Trophoblast cell (in vitro differentiated cells and primary cell): ENCODE data around the gene OR7D2. TPM values are rescaled to one million over a fixed set of nuclear protein-coding genes. Genes with fewer than 3 reads are reported as not detected.

Experiments
- DNase-seq, 2 donors: peaks; one replicate each; pipeline ENCODE4 v3.0.0-alpha.2; 2016
- H2AFZ ChIP-seq: 2 replicates; pipeline ENCODE4 v1.6.1; 2013; ENCODE audit warnings: low read length, moderate library complexity, mild to moderate bottlenecking; ENCODE audit not compliant: insufficient read depth, poor library complexity
- H2AK5ac ChIP-seq: 2 replicates; pipeline ENCODE4 v1.6.1; 2013; ENCODE audit warnings: mild to moderate bottlenecking, low read length
- H2BK120ac ChIP-seq: 2 replicates; pipeline ENCODE4 v1.6.1; 2013; ENCODE audit warnings: low read length, mild to moderate bottlenecking, moderate library complexity; ENCODE audit not compliant: insufficient read depth, poor library complexity
- H2BK12ac ChIP-seq: 2 replicates; pipeline ENCODE4 v1.6.1; 2013; ENCODE audit warnings: mild to moderate bottlenecking, low read length, moderate library complexity
- H2BK5ac ChIP-seq: 2 replicates; pipeline ENCODE4 v1.6.1; 2013; ENCODE audit warnings: low read length, low read depth, moderate library complexity, mild to moderate bottlenecking; ENCODE audit not compliant: poor library complexity
- H3K14ac ChIP-seq: 2 replicates; pipeline ENCODE4 v1.6.1; 2013; ENCODE audit warnings: mild to moderate bottlenecking, low read length
- H3K18ac ChIP-seq: 2 replicates; pipeline ENCODE4 v1.6.1; 2013; ENCODE audit warnings: mild to moderate bottlenecking, low read length
- H3K23ac ChIP-seq: 2 replicates; pipeline ENCODE4 v1.6.1; 2013; ENCODE audit warnings: low read length
- H3K27ac ChIP-seq: 2 replicates; pipeline ENCODE4 v1.5.1; 2013; ENCODE audit warnings: low read depth, mild to moderate bottlenecking, inconsistent platforms, low read length, moderate library complexity
- H3K27me3 ChIP-seq: 2 replicates; pipeline ENCODE4 v1.6.1; 2013; ENCODE audit warnings: inconsistent platforms, mild to moderate bottlenecking, low read length, moderate library complexity; ENCODE audit not compliant: insufficient read depth
- H3K36me3 ChIP-seq, 2 experiments: 1 replicate in 1 of 2; 2 replicates in 1 of 2; pipeline ENCODE4 v1.6.1; 2013; ENCODE audit warnings: low read length in 2 of 2, mild to moderate bottlenecking in 2 of 2, moderate library complexity in 1 of 2; ENCODE audit not compliant: insufficient read depth in 2 of 2, control insufficient read depth in 1 of 2
- H3K4ac ChIP-seq: 2 replicates; pipeline ENCODE4 v1.6.1; 2013; ENCODE audit warnings: low read depth, mild to moderate bottlenecking, low read length, moderate library complexity
- H3K4me1 ChIP-seq, 2 experiments: 1 replicate in 1 of 2; 2 replicates in 1 of 2; pipeline ENCODE4 v1.6.1; 2013; ENCODE audit warnings: low read length in 2 of 2, mild to moderate bottlenecking in 2 of 2, moderate library complexity in 1 of 2; ENCODE audit not compliant: insufficient read depth in 2 of 2, control insufficient read depth in 1 of 2
- H3K4me2 ChIP-seq: 2 replicates; pipeline ENCODE4 v1.6.1; 2013; ENCODE audit warnings: inconsistent platforms, mild to moderate bottlenecking, low read length, moderate library complexity
- H3K4me3 ChIP-seq: 2 replicates; pipeline ENCODE4 v1.5.1; 2013; ENCODE audit warnings: mild to moderate bottlenecking, low read depth, low read length, inconsistent platforms
- H3K79me1 ChIP-seq: one replicate; pipeline ENCODE4 v1.6.1; 2013; ENCODE audit warnings: low read length
- H3K79me2 ChIP-seq: 2 replicates; pipeline ENCODE4 v1.6.1; 2013; ENCODE audit warnings: low read length, mild to moderate bottlenecking; ENCODE audit not compliant: control insufficient read depth, insufficient read depth, poor library complexity
- H3K9ac ChIP-seq: 2 replicates; pipeline ENCODE4 v1.6.1; 2013; ENCODE audit warnings: mild to moderate bottlenecking, low read length
- H3K9me3 ChIP-seq: 2 replicates; pipeline ENCODE4 v1.6.1; 2013; ENCODE audit warnings: low read depth, mild to moderate bottlenecking, control low read depth, inconsistent platforms, low read length; ENCODE audit not compliant: insufficient read depth
- H4K12ac ChIP-seq: 2 replicates; pipeline ENCODE4 v1.6.1; 2013; ENCODE audit warnings: low read depth, mild to moderate bottlenecking, low read length, moderate library complexity
- H4K8ac ChIP-seq: 2 replicates; pipeline ENCODE4 v1.6.1; 2013; ENCODE audit warnings: low read depth, mild to moderate bottlenecking, low read length, moderate library complexity
- H4K91ac ChIP-seq: one replicate; pipeline ENCODE4 v1.6.1; 2013; ENCODE audit warnings: low read depth, mild to moderate bottlenecking, low read length, moderate library complexity
- WGBS: extraction: QIAGEN DNeasy Blood & Tissue Kit; methylation state at CpG from one replicate; pipeline ENCODE4 v1.1.7; 2013; ENCODE audit warnings: missing lambda C conversion rate; ENCODE audit not compliant: insufficient read length, insufficient coverage; ENCODE audit errors: extremely low coverage; 5-methylcytosine and 5-hydroxymethylcytosine counted together
- polyA plus RNA-seq: library from polyadenylated mRNA; stranded (reverse); fragments of 200-250 nt; gene quantifications from 2 replicates; pipeline ENCODE4 v1.2.3, GENCODE V29; 2013

Gene OR7D2
- polyA plus RNA-seq = 0.01 and 0.03 TPM in 2 replicates

- H3K14ac ChIP-seq = no peak within 1 kb of the TSS
- H3K23ac ChIP-seq = no peak within 1 kb of the TSS
- H2BK5ac ChIP-seq = no peak within 1 kb of the TSS
- no peak within 1 kb of the TSS for H2AFZ ChIP-seq
- no peaks in the 10 kb centered on the region for H3K4me1 ChIP-seq
- H3K79me1 ChIP-seq = no peaks in the 10 kb centered on the region
- no peak within 1 kb of the TSS for H3K27ac ChIP-seq
- H3K27me3 ChIP-seq = no peaks in the 10 kb centered on the region
- peaks cover 5% of the 10 kb centered on the region for H3K9me3 ChIP-seq
- H4K8ac ChIP-seq = no peak within 1 kb of the TSS
- no peak within 1 kb of the TSS for H3K4ac ChIP-seq
- no peak within 1 kb of the TSS for H2BK120ac ChIP-seq
- H4K91ac ChIP-seq = no peak within 1 kb of the TSS
- H3K79me2 ChIP-seq = no peaks in the 10 kb centered on the region
- no peak within 1 kb of the TSS for H3K18ac ChIP-seq
- H3K9ac ChIP-seq = no peak within 1 kb of the TSS
- H3K4me3 ChIP-seq = no peak within 1 kb of the TSS
- no peaks in the 10 kb centered on the region for H3K36me3 ChIP-seq
- no peak within 1 kb of the TSS for H2BK12ac ChIP-seq
- no peak within 1 kb of the TSS for H2AK5ac ChIP-seq
- no CpG with 5 or more reads among the region's 4 CpGs for WGBS
- H4K12ac ChIP-seq = no peak within 1 kb of the TSS
- H3K4me2 ChIP-seq = no peak within 1 kb of the TSS
- DNase-seq = peak; percentile 15 to 62
Measured at GRCh38 chr19:9178901-9179300, at the start of gene OR7D2. TSS of gene OR7D2 (plus strand) at chr19:9178979. CDS start at chr19:9185782, 6,803 bp downstream.

DNA sequence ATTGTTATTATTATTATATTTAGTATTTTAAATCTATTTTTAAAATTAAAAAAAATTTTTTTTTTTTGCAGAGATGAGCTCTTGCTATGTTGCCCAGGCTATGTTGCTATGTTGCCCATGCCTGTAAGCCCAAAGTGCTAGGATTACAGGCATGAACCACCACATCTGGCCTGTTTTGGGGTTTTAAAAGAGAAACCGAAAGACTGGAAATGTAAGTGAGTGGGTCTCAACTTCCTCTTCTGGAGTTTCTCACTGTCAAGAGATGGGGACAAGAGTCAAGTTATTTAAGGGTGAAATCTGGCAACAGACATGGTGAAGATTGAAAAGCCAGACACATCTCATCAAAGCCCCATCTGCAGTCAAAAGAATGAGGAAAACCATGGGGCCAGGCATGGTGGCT lies 47.8 kb upstream of the OR7D2 start:
- no peak for DNase-seq
- WGBS = no CpG with 5 or more reads among the region's 1 CpG

DNA sequence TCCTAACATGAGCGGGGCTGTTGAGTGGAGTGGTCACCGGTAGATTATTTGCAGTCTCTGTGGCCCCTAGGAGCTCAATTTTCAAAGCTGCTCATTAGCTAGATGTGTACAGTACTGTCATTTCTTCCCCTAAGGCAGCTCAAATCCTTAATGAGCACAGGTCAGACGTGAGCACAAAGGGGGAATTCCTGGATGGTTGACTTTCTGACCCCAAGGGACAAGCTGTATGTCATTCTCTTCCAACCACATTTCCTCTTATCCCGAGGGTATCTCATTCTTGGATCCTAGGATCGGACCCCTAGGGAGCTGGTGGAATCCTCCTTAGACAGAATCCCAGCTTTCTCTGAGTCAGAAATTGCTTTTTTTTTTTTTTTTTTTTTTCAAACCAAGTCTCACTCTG lies 46.4 kb upstream of the OR7D2 start:
- Histone ChIP-seq H2AFZ (no peak overlapping the region), H3K9me3 (peaks cover 3% of the 10 kb centered on the region), H3K9ac (no peak overlapping the region), H3K4me1 (no peaks in the 10 kb centered on the region), H3K79me2 (no peaks in the 10 kb centered on the region), H3K4ac (no peak overlapping the region), H4K91ac (no peak overlapping the region), H3K4me3 (no peak overlapping the region), H2BK120ac (no peak overlapping the region), H3K79me1 (no peaks in the 10 kb centered on the region), H2BK5ac (no peak overlapping the region), H3K4me2 (no peak overlapping the region), H3K36me3 (no peaks in the 10 kb centered on the region), H4K12ac (no peak overlapping the region), H3K18ac (no peak overlapping the region), H3K27me3 (no peaks in the 10 kb centered on the region), H2AK5ac (no peak overlapping the region), H4K8ac (no peak overlapping the region), H3K14ac (no peak overlapping the region), H3K23ac (no peak overlapping the region), H2BK12ac (no peak overlapping the region), H3K27ac (no peak overlapping the region)
- no peak for DNase-seq
- no CpG with 5 or more reads among the region's 5 CpGs for WGBS

More for the DNA sequence above, 47.8 kb upstream of the OR7D2 start:
- H2BK120ac ChIP-seq = no peak overlapping the region
- no peak overlapping the region for H3K18ac ChIP-seq
- no peak overlapping the region for H3K4me3 ChIP-seq
- no peaks in the 10 kb centered on the region for H3K36me3 ChIP-seq
- H2AFZ ChIP-seq = no peak overlapping the region
- no peaks in the 10 kb centered on the region for H3K79me2 ChIP-seq
- H3K14ac ChIP-seq = no peak overlapping the region
- no peaks in the 10 kb centered on the region for H3K27me3 ChIP-seq
- H3K79me1 ChIP-seq = no peaks in the 10 kb centered on the region
- H3K9me3 ChIP-seq = peaks cover 8% of the 10 kb centered on the region
- H4K8ac ChIP-seq = no peak overlapping the region
- H2AK5ac ChIP-seq = no peak overlapping the region
- no peak overlapping the region for H4K12ac ChIP-seq
- H3K4me2 ChIP-seq = no peak overlapping the region
- no peaks in the 10 kb centered on the region for H3K4me1 ChIP-seq
- no peak overlapping the region for H3K27ac ChIP-seq
- no peak overlapping the region for H2BK12ac ChIP-seq
- H2BK5ac ChIP-seq = no peak overlapping the region
- H3K9ac ChIP-seq = no peak overlapping the region
- no peak overlapping the region for H4K91ac ChIP-seq
- no peak overlapping the region for H3K23ac ChIP-seq
- no peak overlapping the region for H3K4ac ChIP-seq

GRCh38 chr19:9139609-9140158 lies 39.1 kb upstream of the OR7D2 start:
- no peak overlapping the region for H3K27ac ChIP-seq
- H3K23ac ChIP-seq = no peak overlapping the region
- H4K12ac ChIP-seq = no peak overlapping the region
- H3K4ac ChIP-seq = no peak overlapping the region
- no CpG with 5 or more reads among the region's 8 CpGs for WGBS
- H2BK120ac ChIP-seq = no peak overlapping the region
- DNase-seq = no peak
- no peak overlapping the region for H2BK12ac ChIP-seq
- H3K9me3 ChIP-seq = no peaks in the 10 kb centered on the region
- peaks cover 0 to 2% of the 10 kb centered on the region in 2 experiments for H3K4me1 ChIP-seq
- H3K9ac ChIP-seq = peak overlapping the region; percentile 75
- peak overlapping the region; percentile 56 for H2AFZ ChIP-seq
- peaks cover 4% of the 10 kb centered on the region for H3K79me1 ChIP-seq
- H3K4me2 ChIP-seq = peak overlapping the region; percentile 95
- peaks cover 8% of the 10 kb centered on the region for H3K79me2 ChIP-seq
- H3K36me3 ChIP-seq = peaks cover 0 to 2% of the 10 kb centered on the region in 2 experiments
- H2AK5ac ChIP-seq = no peak overlapping the region
- H4K8ac ChIP-seq = no peak overlapping the region
- no peaks in the 10 kb centered on the region for H3K27me3 ChIP-seq
- no peak overlapping the region for H3K14ac ChIP-seq
- H3K18ac ChIP-seq = no peak overlapping the region
- no peak overlapping the region for H2BK5ac ChIP-seq
- H3K4me3 ChIP-seq = peak overlapping the region; percentile 63
- H4K91ac ChIP-seq = no peak overlapping the region
